ENCODE results near the gene SPECC1L. TPM values are rescaled to one million over a fixed set of nuclear protein-coding genes. Genes with fewer than 3 reads are reported as not detected.

Gene SPECC1L
- total and polyA plus RNA-seq, 10 of the 15 experiments (the other 5 are each of a cell fraction or from before 2014, with no cell fraction given): 1.9 to 40.6 (median 19.1) TPM

DNA sequence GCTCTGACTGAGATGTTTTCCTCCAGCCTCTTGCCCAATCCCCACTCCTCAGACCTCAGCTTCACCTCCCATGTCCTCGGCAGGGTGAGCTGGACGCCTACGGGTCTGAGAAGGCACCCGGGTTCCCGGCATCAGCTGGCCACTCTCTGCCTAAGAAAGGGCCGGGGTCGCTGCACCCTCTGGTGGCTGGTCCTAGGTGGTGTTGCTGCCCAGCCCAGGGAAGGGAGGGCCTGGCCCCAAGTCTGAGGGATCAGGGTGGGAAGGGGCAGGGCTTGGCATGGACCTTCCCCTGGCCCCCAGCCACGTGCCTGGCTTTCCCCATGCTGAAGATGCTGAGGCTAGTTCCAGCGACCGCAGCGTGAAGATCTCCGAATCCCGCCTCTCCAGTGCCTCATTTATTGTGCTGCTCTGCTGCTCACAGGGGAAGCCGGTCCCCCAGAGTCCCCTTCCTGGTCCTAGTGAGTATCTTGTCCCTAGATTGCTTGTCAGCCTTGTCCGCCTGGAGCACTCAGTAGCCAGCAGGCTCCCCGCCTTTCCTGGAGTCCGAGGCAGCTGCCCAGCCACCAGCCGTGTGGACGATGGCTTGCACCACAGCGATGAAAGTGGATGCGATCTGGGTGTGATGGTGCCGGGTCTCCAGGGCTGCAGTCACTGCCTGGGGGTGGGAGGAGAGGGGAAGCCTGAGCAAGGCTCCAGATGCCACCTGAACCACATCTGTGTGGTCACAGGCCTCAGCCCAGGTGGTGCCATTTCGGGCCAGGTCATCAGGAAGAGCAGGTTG lies 22.9 kb upstream of the SPECC1L start:
- Histone ChIP-seq H3K4me3 (no peak overlapping the region), H4K20me1 (ENCODE audit: control insufficient read depth, insufficient read depth) (no peaks in the 10 kb centered on the region), H2AFZ (ENCODE audit: control insufficient read depth, low read depth, low read length) (no peak overlapping the region), H3K36me3 (ENCODE audit: control insufficient read depth in 2 of 2, insufficient read depth in 2 of 2, low read length in 1 of 2) (no peaks in the 10 kb centered on the region), H3K4me1 (ENCODE audit: control insufficient read depth, insufficient read depth, low read length) (peaks cover 8% of the 10 kb centered on the region), H3K79me2 (ENCODE audit: control insufficient read depth, insufficient read depth, low read length) (no peaks in the 10 kb centered on the region), H3K27me3 (replicated peaks in 1 of 2; ENCODE audit: control insufficient read depth in 2 of 2, insufficient read depth in 2 of 2, low read length in 1 of 2) (no peaks in the 10 kb centered on the region), H3K9ac (ENCODE audit: control insufficient read depth, insufficient read depth, low read length) (no peak overlapping the region), H3K27ac (ENCODE audit: control insufficient read depth, insufficient read depth) (no peak overlapping the region), H3K4me2 (ENCODE audit: control insufficient read depth, insufficient read depth) (no peak overlapping the region), H3K9me3 (replicated peaks; ENCODE audit: control insufficient read depth, insufficient read depth, low read length) (no peaks in the 10 kb centered on the region)
- in situ Hi-C loops (cut with MboI): no loop called here
- intact Hi-C loops (cut with micrococcal nuclease; ENCODE audit: unreplicated experiment): loop anchor here (5.0 to 10.0 kb wide), 2 partner anchors 60 to 293 kb away; no protein-coding TSS in a partner anchor
- 48% methylated on average over 23 of the region's 23 CpGs for WGBS (ENCODE audit: insufficient coverage, insufficient replicate concordance, low lambda C conversion rate, missing lambda C conversion rate)
- DNase-seq (ENCODE audit: low read depth, low spot score): no peak
- ChIA-PET RAD21 (ENCODE audit: unreplicated experiment) (interaction anchor here (0.7 to 1.2 kb wide), 5 partner anchors 57 to 141 kb away, joined by 3 to 4 read pairs (median 3); no protein-coding TSS in a partner anchor), CTCF (interaction anchor here (0.7 to 1.6 kb wide), 6 partner anchors 15 to 92 kb away, joined by 3 to 14 read pairs (median 3); no protein-coding TSS in a partner anchor), SMC1A (ENCODE audit: uncharacterized antibody, unreplicated experiment) (interaction anchor here (0.7 to 1.2 kb wide), 3 partner anchors 58 to 334 kb away, joined by 3 read pairs; no protein-coding TSS in a partner anchor), POLR2A (no interaction called here)
- ATAC-seq: peak; percentile 100
- no peak for FAIRE-seq
- no TSS peak for BruUV-seq (replicated peaks)
- TF ChIP-seq, protein P1, sequence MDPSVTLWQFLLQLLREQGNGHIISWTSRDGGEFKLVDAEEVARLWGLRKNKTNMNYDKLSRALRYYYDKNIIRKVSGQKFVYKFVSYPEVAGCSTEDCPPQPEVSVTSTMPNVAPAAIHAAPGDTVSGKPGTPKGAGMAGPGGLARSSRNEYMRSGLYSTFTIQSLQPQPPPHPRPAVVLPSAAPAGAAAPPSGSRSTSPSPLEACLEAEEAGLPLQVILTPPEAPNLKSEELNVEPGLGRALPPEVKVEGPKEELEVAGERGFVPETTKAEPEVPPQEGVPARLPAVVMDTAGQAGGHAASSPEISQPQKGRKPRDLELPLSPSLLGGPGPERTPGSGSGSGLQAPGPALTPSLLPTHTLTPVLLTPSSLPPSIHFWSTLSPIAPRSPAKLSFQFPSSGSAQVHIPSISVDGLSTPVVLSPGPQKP (IDR thresholded peaks at IDR 0.05; ENCODE audit: low read depth, low read length): no peak
- TF ChIP-seq HDGF (IDR thresholded peaks at IDR 0.05) (no peak), BRCA1 (IDR thresholded peaks at IDR 0.05; ENCODE audit: low read depth, low read length) (no peak), ZNF207 (IDR thresholded peaks at IDR 0.05; ENCODE audit: borderline replicate concordance) (no peak), SP1 (IDR thresholded peaks at IDR 0.05; ENCODE audit: low read depth, low read length) (no peak), SIN3A (IDR thresholded peaks at IDR 0.05; ENCODE audit: low read depth, low read length) (no peak), NRF1 (conservative IDR thresholded peaks at IDR 0.05; ENCODE audit: low read depth, low read length) (no peak), RCOR1 (conservative IDR thresholded peaks at IDR 0.05; ENCODE audit: low read depth, low read length) (no peak), SMAD1 (IDR thresholded peaks at IDR 0.05; ENCODE audit: low read depth, partially characterized antibody) (no peak), MTA2 (IDR thresholded peaks at IDR 0.05; ENCODE audit: low read depth) (no peak), ASH2L (IDR thresholded peaks at IDR 0.05; ENCODE audit: borderline replicate concordance, low read depth) (no peak)
- TF ChIP-seq, protein P2, sequence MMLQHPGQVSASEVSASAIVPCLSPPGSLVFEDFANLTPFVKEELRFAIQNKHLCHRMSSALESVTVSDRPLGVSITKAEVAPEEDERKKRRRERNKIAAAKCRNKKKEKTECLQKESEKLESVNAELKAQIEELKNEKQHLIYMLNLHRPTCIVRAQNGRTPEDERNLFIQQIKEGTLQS (IDR thresholded peaks at IDR 0.05; ENCODE audit: borderline replicate concordance, extremely low read depth, low read depth, low read length): no peak
- TF ChIP-seq, protein P3, sequence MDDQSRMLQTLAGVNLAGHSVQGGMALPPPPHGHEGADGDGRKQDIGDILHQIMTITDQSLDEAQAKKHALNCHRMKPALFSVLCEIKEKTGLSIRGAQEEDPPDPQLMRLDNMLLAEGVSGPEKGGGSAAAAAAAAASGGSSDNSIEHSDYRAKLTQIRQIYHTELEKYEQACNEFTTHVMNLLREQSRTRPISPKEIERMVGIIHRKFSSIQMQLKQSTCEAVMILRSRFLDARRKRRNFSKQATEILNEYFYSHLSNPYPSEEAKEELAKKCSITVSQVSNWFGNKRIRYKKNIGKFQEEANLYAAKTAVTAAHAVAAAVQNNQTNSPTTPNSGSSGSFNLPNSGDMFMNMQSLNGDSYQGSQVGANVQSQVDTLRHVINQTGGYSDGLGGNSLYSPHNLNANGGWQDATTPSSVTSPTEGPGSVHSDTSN (IDR thresholded peaks at IDR 0.05; ENCODE audit: insufficient replicate concordance, low read depth, low read length): no peak
- TF ChIP-seq, protein P4, sequence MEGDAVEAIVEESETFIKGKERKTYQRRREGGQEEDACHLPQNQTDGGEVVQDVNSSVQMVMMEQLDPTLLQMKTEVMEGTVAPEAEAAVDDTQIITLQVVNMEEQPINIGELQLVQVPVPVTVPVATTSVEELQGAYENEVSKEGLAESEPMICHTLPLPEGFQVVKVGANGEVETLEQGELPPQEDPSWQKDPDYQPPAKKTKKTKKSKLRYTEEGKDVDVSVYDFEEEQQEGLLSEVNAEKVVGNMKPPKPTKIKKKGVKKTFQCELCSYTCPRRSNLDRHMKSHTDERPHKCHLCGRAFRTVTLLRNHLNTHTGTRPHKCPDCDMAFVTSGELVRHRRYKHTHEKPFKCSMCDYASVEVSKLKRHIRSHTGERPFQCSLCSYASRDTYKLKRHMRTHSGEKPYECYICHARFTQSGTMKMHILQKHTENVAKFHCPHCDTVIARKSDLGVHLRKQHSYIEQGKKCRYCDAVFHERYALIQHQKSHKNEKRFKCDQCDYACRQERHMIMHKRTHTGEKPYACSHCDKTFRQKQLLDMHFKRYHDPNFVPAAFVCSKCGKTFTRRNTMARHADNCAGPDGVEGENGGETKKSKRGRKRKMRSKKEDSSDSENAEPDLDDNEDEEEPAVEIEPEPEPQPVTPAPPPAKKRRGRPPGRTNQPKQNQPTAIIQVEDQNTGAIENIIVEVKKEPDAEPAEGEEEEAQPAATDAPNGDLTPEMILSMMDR (IDR thresholded peaks at IDR 0.05 in 2 of 3, conservative IDR thresholded peaks at IDR 0.05 in 1 of 3; ENCODE audit: control insufficient read depth in 2 of 3, extremely low read depth in 1 of 3, insufficient read depth in 1 of 3, low read depth in 3 of 3, low read length in 3 of 3): peak; percentile 58 to 80 (median 67)
- TF ChIP-seq, protein P5, sequence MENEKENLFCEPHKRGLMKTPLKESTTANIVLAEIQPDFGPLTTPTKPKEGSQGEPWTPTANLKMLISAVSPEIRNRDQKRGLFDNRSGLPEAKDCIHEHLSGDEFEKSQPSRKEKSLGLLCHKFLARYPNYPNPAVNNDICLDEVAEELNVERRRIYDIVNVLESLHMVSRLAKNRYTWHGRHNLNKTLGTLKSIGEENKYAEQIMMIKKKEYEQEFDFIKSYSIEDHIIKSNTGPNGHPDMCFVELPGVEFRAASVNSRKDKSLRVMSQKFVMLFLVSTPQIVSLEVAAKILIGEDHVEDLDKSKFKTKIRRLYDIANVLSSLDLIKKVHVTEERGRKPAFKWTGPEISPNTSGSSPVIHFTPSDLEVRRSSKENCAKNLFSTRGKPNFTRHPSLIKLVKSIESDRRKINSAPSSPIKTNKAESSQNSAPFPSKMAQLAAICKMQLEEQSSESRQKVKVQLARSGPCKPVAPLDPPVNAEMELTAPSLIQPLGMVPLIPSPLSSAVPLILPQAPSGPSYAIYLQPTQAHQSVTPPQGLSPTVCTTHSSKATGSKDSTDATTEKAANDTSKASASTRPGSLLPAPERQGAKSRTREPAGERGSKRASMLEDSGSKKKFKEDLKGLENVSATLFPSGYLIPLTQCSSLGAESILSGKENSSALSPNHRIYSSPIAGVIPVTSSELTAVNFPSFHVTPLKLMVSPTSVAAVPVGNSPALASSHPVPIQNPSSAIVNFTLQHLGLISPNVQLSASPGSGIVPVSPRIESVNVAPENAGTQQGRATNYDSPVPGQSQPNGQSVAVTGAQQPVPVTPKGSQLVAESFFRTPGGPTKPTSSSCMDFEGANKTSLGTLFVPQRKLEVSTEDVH (IDR thresholded peaks at IDR 0.05; ENCODE audit: low read depth, partially characterized antibody): no peak
